NCI-H345 treated with DMSO at 0.1 percent for 48 hours (cell line): ENCODE data around the gene PPP2R3B.
"Not testable (repeated sequence)": the region's sequence is repeated elsewhere in the genome, so short reads cannot be mapped to it uniquely, and the experiment has no call there.

Experiments used
- DNase-seq: peaks from one replicate; lab custom pipeline; 2025; ENCODE audit not compliant: unreplicated experiment; lab: John Stamatoyannopoulos, UW

The PPP2R3B gene, protein sequence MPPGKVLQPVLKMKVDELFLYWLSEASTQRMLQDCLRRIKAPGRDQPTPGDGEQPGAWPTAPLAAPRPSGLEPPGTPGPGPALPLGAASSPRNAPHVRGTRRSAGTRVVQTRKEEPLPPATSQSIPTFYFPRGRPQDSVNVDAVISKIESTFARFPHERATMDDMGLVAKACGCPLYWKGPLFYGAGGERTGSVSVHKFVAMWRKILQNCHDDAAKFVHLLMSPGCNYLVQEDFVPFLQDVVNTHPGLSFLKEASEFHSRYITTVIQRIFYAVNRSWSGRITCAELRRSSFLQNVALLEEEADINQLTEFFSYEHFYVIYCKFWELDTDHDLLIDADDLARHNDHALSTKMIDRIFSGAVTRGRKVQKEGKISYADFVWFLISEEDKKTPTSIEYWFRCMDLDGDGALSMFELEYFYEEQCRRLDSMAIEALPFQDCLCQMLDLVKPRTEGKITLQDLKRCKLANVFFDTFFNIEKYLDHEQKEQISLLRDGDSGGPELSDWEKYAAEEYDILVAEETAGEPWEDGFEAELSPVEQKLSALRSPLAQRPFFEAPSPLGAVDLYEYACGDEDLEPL

DNA sequence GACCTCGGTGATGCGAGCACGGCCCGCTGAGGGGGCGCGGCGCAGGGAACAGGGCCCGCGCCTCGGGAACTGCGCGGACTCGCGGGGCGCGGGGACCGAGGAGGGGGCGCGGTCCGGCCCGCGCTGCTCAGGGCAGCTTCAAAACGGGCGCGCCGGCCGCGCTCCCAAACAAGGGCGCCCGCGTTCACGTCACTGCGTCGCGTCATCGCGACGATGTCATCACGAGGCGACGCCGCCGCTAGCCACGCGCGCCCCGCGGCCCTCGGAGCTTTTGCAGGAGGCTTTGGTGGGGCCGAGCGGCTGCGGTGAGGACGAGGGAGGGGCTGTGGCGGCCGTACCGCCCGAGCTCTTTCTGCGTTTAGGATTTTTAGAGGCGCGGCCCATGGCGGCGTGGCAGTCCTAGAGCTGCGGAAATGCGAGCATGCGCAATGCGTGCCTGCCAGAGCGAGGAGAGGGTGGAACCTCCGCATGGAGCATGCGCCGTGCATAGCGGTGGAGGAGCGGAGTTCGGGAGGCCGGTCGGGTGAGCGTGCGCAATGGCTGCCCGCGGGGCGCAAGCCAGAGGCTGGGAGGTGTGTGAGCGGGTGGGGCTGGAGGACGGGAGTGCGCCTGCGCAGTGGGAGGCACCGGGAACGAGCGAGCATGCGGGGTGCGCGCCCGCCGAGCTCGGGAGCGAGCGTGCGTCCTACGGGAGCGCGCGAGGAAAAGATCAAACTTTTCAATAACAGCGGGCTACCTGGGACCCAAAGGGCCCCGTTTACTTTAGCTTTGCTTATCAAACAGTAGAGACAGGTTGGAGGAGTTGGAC lies at the start of gene PPP2R3B:
Gene PPP2R3B, minus strand, starts transcription at position 140 of the 808 bp plus-strand sequence. CDS start 216 bp downstream, outside the sequence.
- DNase-seq = no peak

DNA sequence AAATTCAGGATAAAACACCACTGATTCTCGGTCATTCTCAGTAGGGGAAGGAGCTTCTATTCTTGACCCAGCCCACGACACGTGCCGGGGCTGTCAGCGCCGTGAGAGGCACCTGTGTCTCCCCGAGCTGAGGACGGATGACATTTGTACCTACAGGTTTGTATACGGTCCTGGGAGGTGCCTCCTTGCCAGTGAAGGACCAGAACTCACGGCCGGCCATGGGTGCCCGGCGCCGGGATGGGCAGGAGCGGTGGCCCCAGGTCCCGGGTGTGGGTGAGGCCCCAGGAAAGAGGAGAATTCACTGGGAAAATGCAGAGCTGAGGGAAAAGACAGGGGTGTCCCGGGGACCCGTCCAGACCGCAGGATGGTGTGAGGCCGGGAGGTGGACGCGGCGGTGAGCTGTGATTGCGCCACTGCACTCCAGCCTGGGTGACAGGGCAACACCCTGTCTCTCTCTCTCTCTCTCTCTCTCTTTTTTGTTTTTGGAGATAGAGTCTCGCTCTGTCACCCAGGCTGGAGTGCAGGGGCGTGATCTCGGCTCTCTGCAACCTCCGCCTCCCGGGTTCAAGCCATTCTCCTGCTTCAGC lies 48.9 kb upstream of the PPP2R3B start:
- DNase-seq = no peak

DNA sequence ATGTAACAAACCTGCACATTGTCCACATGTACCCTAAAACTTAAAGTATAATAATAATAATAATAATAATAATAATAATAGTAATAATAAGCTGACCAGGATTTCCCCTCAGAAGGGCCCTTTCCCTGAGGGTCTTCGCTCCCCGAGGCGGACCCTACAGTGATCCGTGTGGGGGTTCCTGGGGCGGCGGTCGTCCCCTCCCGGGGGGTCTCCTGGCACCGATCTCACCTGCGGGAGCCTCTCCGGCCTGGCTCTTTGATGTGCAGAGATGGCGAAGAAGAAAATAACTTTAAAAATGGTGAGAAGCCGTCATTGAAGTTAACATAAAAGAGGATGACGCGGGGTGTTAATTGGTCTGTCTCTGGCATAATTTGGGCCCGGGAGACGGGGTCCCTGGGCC lies 48.2 kb upstream of the PPP2R3B start:
- DNase-seq = no peak

DNA sequence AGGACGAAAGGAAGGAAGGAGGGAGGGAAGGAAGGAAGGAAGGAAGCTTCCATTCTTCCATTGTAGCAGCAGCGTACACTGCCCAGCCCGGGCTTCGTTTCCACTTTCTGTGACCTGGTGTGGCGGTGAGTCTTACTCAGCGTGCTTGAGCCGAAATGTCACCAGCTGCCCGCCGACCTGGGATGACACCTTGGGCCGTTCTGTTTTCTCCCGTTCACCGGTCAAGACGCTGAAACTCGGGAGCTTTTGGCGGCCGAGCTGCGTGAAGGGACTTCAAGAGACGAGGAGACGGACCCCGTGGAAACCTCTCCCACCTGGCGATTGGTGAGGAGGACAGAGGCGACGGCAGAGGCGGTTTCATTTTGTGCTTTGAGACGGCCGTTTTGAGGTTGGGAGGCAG lies 47.1 kb upstream of the PPP2R3B start:
- DNase-seq = no peak

DNA sequence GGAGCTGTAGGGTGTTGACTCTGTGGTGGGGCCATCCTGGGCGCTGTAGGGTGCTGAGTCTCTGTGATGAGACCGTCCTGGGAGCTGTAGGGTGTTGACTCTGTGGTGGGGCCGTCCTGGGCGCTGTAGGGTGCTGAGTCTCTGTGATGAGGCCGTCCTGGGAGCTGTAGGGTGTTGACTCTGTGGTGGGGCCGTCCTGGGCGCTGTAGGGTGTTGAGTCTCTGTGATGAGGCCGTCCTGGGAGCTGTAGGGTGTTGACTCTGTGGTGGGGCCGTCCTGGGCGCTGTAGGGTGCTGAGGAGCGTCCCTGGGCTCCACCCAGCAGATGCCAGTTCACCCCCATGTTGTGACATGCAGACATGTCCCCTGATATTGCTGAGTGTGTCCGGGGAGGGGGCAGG lies 46.0 kb upstream of the PPP2R3B start:
- not testable (repeated sequence) for DNase-seq

DNA sequence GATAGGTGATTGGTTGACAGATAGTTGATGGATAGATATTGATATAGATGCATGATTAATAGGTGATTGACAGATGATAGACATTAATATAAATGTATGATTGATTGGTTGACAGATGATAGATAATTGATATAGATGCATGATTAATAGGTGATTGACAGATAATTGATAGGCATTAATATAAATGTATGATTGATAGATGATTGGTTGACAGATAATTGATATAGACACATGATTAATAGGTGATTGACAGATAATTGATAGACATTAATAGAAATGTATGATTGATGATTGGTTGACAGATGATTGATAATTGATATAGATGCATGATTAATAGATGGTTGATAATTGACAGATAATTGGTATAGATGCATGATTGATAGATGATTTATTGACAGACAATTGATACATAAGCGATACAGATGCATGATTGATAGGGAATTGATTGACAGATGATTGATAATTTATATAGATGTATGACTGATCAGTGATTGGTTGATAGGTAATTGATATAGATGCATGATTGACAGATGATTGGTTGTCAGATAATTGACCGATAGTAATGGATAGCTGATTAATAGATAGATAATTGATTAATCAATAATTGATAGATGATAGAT lies 44.9 kb upstream of the PPP2R3B start:
- no peak for DNase-seq

DNA sequence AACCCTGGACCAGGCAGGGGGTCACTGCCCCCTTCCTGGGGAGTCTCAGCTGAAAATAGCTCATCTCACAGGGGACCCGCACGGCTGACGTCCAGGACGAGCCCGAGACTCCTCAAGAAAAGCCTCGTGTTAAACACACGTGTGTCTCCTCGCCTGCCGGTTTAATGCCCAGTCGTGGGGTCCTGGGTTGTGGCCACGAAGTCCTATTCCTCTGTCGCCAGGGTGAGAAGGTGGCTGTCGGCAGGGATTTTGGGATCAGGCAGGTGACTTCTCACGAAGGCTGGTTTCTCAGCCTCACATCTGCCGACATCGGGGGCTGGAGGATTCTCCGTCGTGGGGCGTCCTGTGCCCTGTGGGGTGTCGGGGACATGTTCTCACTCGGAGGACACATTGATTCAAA lies 44.3 kb upstream of the PPP2R3B start:
- DNase-seq = no peak

DNA sequence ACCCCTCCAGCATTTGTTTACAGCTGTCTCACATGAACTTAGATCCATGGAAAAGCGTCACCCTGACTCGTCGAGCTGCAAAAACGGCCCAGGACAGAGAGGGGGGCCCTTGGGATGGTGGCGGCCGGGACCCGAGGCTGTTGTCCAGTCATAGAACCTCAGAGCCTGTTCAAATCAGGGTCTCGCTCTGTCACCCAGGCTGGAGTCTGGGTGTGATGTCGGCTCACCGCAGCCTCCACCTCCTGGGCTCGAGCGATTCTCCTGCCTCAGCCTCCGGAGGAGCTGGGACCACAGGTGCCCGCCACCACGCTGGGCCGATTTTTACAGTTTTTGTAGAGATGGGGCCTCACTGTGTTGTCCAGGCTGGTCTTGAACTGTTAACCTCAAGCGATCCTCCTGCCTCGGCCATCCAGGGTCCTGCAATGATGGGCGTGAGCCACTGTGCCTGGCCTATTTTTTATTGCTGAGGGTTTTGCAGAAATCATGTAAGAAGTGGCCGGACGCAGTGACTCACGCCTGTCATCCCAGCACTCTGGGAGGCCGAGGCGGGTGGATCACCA lies 42.6 kb upstream of the PPP2R3B start:
- no peak for DNase-seq

DNA sequence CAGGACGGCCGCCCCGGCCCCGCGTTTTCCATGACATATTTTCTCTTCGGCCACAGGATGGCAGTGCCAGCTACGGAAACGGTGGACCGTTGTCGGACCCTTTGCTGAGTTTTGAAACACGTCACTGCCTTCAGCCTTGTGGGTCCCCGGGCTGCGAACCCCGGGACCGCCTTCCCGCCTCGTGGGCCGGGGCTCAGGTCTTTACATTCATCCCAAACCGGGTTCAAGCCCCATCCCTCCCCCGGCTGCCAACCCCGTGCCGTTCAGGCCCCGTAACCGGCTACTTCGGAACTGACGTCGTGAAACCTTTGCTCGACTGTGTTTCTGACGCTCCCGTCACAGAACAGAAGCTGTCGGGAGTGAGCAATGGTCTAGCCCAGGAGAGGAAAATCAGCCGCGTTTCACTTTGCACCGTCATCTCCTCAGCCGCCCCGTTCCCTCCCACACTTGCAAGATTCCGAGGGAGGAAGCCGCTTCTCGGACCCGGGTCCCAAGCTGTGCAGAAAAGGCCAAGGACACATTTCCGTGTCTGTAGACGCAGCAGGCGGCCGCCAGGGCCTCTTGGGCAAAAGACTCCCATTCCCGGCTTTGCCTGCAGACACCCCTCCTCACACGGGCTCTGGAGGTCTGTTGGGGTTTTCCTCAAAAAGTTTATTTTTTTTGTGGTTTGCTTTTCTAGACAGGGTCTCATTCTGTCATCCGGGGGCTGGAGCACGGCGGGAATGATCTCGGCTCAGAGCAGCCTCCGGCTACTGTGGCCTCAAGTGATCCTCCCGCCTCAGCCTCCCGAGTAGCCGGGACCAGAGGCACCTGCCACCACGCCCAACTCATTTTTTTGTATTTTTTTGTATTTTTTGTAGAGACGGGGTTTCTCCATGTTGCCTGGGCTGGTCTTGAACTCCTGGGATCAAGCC lies 41.4 kb upstream of the PPP2R3B start:
- no peak for DNase-seq

DNA sequence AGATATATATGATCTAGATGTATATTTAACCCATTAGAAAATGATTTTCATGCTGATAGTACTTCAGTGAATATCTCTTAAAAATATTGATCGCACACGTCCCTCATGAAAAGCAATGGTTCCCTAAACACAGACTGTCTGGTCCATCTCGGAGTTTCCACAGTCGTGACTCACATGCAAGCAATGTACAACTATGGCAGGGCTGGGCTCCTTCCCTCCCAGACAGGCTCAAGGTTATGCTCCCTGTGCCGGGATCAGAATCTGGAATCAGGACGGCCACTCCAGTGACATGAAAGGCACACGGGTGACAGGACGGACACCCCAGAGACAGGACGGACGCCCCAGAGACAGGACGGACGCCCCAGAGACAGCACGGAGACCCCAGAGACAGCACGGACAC lies 40.2 kb upstream of the PPP2R3B start:
- DNase-seq = no peak

DNA sequence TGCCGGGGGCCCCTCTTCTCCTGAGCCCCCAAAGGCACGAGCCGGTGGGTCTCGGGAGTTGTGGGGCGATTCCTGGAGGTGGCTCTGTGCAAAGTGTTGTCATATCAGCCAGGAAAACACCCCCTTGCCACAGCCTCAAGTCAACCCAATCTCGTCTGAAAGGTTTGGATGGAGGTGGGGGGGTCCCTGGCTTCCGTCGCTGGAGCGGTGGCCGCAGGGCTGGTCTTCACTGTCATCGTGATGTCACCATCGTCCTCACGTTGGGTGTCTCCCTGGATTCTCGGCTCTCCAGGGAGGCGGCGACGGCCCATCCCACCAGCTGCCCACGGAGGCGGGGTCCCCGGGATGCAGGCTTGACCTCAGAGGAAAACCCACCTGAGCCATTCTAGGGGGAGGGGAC lies 38.3 kb upstream of the PPP2R3B start:
- DNase-seq = no peak

DNA sequence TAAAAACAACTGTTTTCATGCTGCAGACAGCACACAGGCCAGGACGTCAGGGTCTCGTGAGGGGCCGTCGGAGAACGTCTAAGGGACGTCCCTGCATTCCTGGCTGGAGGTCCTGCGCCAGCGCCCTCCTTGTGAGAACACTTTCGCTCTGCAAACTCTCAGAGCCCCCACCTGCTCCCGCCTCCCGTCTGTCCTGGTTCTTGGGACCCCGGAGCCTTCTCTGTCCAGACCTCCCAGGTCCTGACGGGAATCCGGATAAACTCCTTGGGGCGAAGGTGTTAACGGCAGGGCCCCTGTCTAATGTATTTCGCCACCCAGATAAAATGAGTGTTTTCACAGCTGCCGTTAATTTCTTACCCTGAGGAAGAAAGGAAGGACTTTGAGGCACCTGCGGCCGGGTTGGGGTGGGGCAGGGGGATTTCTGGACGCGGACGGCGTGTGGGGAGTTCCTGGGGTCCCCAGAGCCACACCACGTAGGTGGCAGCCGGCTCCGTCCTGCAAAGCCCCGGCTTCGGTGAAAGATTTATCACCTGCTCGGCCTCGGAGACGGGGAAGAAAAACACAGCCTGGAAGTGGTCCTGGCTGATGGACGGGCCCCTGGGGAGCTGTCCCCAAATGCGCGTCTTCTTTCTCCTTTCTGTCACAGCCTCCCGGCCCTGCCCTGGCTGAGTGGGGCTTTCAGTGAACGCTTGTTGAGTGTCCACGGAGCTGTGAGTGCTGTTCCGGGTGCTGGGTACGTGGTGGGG lies 35.1 kb upstream of the PPP2R3B start:
- no peak for DNase-seq

DNA sequence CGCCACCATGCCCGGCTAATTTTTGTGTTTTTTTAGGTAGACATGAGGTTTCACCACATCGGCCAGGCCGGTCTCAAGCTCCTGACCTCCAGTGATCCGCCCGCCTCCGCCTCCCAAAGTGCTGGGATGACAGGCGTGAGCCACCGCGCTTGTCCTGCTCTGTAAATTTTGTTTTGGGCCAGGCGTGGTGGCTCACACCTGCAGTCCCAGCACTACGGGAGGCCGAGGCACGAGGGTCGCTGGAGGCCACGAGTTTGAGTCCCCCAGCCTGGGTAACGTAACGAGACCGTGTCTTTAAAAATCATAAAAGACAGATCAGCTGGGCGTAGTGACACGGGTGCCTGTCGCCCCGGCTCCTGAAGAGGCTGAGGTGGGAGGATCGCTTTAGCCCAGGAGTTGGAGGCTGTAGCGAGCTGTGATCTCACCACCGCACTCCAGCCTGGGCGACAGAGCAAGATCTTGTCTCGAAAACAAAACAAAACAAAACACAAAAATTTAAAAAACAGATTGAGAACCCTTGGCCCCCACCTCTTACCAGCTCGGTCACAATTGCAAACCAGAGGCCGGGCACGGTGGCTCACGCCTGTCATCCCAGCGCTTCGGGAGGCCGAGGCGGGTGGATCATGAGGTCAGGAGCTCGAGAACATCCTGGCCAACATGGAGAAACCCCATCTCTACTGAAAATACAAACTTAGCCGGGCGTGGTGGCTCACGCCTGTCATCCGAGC lies 34.0 kb upstream of the PPP2R3B start:
- DNase-seq = no peak

DNA sequence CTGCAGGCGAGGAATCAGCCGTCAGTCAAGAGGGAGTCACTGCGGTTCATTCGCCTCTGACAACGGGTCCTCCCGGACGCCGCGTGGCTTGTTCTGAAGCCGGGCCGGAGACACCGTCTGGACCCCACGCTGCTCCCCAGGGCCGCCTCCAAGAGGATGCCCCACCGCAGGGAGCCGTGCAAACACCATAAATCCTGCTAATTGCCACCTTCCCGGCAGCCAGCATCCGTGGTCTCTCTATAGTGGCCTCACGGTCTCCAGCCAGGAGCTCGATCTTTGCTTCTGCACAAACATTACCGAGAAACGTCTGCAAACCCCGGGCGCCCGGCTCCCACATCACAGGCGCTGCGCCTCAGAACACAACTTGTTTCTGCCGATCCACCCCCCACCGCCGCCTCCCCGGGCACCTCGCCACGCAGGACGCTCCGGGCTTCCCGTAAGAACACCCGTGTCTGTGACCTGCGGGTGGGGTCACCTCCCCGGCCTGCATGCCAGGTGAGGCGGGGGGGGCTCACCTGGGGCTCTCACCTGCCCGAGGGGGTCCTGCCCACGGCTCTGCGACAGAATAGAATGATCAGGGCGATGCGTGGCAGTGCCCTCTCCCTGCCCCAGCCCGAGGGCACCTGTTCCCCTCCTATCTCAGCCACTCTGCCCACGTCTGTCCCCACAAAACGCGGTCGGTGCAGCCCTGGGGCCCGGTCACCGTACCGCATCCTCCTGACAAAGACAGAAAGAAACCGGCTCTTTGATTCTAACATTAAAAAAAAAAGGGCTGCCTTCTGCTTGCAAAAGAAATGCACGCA lies 32.4 kb upstream of the PPP2R3B start:
- no peak for DNase-seq

DNA sequence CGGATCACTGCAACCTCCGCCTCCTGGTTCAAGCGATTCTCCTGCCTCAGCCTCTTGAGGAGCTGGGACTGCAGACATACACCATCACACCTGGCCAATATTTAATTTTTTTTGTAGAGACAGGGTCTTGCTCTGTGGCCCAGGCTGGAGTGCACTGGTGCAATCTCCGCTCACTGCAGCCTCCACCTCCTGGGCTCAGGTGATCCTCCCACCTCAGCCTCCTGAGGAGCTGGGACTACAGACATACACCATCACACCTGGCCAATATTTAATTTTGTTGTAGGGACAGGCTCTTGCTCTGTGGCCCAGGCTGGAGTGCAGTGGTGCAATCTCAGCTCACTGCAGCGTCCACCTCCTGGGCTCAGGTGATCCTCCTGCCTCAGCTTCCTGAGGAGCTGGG lies 28.8 kb upstream of the PPP2R3B start:
- DNase-seq = not testable (repeated sequence)

DNA sequence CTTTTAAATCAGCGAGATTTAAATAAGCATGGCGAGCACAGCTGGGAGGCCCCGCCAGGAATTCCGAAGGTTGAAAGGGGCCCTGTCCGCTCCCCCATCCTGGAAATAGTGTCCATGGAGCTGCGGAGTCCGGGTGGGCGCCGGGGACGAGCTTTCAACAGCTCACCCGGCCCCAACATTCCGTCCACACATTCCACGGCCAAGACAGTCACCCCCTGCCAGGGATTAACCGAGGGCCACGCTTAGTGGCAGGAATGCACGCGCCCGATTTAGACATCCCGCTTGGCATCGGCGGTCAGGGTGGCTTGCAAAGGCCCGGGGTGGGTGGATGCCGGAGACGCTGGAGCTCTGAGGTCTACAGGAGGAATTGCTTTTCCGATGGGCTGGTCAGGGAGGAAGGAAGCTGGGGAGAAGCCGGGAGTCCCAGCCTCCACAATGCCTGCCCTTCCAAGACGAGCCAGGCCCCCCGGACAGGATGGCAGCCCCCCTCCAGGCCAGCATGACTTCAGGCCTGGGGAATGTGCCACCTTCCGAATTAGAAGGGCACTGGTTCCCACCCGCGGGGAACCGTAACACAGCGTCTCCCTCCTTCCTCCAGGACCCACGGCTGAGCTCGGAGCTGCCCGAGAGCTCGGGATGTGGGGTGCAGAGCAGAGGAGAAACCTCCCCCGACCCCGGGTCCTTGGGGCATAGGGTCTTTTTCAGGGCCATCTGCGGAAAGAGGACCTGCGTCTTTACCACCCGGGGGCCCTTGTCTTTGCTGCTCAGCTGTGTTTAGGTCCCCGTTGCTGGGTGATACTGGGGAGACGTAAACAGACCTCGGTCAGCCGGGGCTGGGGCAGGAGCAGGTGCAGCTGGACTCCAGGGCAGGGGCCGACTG lies 26.9 kb upstream of the PPP2R3B start:
- DNase-seq = no peak

DNA sequence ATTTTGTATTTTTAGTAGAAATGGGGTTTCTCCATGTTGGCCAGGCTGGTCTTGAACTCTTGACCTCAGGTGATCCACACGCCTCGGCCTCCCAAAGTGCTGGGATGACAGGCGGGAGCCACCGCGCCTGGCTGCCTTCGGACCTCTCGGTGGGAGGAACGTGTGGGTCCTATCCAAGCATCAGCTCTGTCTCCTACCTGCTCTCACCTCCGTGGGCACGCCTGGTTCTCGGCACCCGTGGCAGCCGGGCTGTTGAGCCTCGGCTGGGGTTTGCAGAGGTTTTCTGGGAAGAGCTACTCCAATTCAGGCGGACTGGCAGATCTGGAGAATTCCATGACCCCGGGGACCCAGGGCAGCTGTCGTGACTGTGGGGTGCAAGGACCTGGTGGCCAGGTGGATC lies 23.6 kb upstream of the PPP2R3B start:
- DNase-seq = no peak
